Measurements from ENCODE around the gene TEX2. TPM values are rescaled to one million over a fixed set of nuclear protein-coding genes. Genes with fewer than 3 reads are reported as not detected.

The TEX2 gene
- total and polyA plus RNA-seq, 2 of the 13 experiments (the other 11 are each of a cell fraction or from before 2014, with no cell fraction given): 21.4 to 37.7 TPM

GRCh38 chr17:64216338-64217248 lies 46.5 kb downstream of the TEX2 start (continued):
- TF ChIP-seq USF2 (IDR thresholded peaks at IDR 0.05; ENCODE audit: low read depth, low read length) (no peak; the same call in 1 of the 2 replicates), USF2 (CRISPR knock-in tag; IDR thresholded peaks at IDR 0.05; ENCODE audit: borderline replicate concordance) (peak; percentile 70), MAFG (CRISPR knock-in tag; IDR thresholded peaks at IDR 0.05) (no peak), POLR2A (IDR thresholded peaks at IDR 0.05; ENCODE audit: insufficient read depth in 1 of 2, low read depth in 2 of 2, low read length in 2 of 2) (peak; percentile 70 to 75; a peak in 3 of 4 replicates), ZUFSP (CRISPR knock-in tag; IDR thresholded peaks at IDR 0.05; ENCODE audit: borderline replicate concordance) (no peak), HNRNPL (IDR thresholded peaks at IDR 0.05; ENCODE audit: low read depth, low read length) (peak; percentile 86), BORCS8-MEF2B (CRISPR knock-in tag; IDR thresholded peaks at IDR 0.05) (peak; percentile 70; the same call in 1 of the 2 replicates), MEF2D (CRISPR knock-in tag; IDR thresholded peaks at IDR 0.05) (no peak), ZBTB34 (CRISPR knock-in tag; IDR thresholded peaks at IDR 0.05) (peak; percentile 94), ZBTB46 (CRISPR knock-in tag; IDR thresholded peaks at IDR 0.05; ENCODE audit: borderline replicate concordance) (no peak), BCL6 (CRISPR knock-in tag; IDR thresholded peaks at IDR 0.05) (peak; percentile 84), GFI1 (CRISPR knock-in tag; IDR thresholded peaks at IDR 0.05; ENCODE audit: borderline replicate concordance) (peak; percentile 64), SKIL (CRISPR knock-in tag; IDR thresholded peaks at IDR 0.05; ENCODE audit: borderline replicate concordance) (peak; percentile 45), CHCHD3 (CRISPR knock-in tag; IDR thresholded peaks at IDR 0.05) (no peak), PLRG1 (conservative IDR thresholded peaks at IDR 0.05) (no peak), ATM (IDR thresholded peaks at IDR 0.05; ENCODE audit: borderline replicate concordance) (no peak), FOSL2 (CRISPR knock-in tag; IDR thresholded peaks at IDR 0.05) (peak; percentile 63), IKZF4 (CRISPR knock-in tag; IDR thresholded peaks at IDR 0.05; ENCODE audit: borderline replicate concordance, low read depth, not compliant biosample characterization) (peak; percentile 76), LBX2 (CRISPR knock-in tag; IDR thresholded peaks at IDR 0.05; ENCODE audit: borderline replicate concordance) (no peak)

All from HepG2 (cell line).